ENCODE measurements around the gene IFNA8. TPM values are rescaled to one million over a fixed set of nuclear protein-coding genes. Genes with fewer than 3 reads are reported as not detected.
"Not testable (repeated sequence)": the region's sequence is repeated elsewhere in the genome, so short reads cannot be mapped to it uniquely, and the experiment has no call there.

Gene IFNA8
- not detected for total RNA-seq

DNA sequence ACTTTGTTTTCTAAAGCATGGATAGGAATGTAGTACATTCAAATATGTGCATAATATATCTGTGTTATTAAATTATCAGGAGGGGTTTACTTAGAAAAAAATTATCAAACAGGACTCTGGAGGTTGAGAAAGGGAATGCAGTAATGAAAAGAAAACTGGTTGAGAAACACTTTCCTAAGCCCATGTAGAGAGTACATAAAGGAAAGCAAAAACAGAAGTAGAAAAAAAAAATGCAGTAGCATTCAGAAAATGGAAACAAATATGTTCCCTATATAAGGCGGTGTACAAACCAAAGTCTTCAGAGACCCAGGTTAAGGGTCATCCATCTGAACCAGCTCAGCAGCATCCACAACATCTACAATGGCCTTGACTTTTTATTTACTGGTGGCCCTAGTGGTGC is at the start of gene IFNA8:
TSS of gene IFNA8 (plus strand) at position 301 of the 400 bp plus-strand sequence. CDS start at position 361, 60 bp downstream.
- no peak for ATAC-seq
- Histone ChIP-seq H3K9me3 (no peaks in the 10 kb centered on the region), H3K27me3 (no peaks in the 10 kb centered on the region), H3K4me3 (no peak within 1 kb of the TSS), H3K27ac (no peak within 1 kb of the TSS), H3K4me1 (no peaks in the 10 kb centered on the region), H3K36me3 (no peaks in the 10 kb centered on the region)
- in situ Hi-C loops (cut with MboI; ENCODE audit: low sequenced_read_pairs in 4 of 4): no loop called here
- TF ChIP-seq POLR2A (IDR thresholded peaks at IDR 0.05): no peak
- TF ChIP-seq, protein P1, sequence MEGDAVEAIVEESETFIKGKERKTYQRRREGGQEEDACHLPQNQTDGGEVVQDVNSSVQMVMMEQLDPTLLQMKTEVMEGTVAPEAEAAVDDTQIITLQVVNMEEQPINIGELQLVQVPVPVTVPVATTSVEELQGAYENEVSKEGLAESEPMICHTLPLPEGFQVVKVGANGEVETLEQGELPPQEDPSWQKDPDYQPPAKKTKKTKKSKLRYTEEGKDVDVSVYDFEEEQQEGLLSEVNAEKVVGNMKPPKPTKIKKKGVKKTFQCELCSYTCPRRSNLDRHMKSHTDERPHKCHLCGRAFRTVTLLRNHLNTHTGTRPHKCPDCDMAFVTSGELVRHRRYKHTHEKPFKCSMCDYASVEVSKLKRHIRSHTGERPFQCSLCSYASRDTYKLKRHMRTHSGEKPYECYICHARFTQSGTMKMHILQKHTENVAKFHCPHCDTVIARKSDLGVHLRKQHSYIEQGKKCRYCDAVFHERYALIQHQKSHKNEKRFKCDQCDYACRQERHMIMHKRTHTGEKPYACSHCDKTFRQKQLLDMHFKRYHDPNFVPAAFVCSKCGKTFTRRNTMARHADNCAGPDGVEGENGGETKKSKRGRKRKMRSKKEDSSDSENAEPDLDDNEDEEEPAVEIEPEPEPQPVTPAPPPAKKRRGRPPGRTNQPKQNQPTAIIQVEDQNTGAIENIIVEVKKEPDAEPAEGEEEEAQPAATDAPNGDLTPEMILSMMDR (IDR thresholded peaks at IDR 0.05 in 4 of 5, conservative IDR thresholded peaks at IDR 0.05 in 1 of 5): no peak
- DNase-seq: no peak
- intact Hi-C loops (cut with DNase I; ENCODE audit: low total_unique reads): no loop called here

- no peaks in the 10 kb centered on the region for H3K9me3 ChIP-seq
These were observed 46.6 kb upstream of the IFNA8 start for GRCh38 chr9:21362287-21362686.

GRCh38 chr9:21367169-21367568 is 41.7 kb upstream of the IFNA8 start:
- H3K4me3 ChIP-seq; H3K36me3 ChIP-seq; ATAC-seq; DNase-seq; H3K4me1 ChIP-seq; H3K9me3 ChIP-seq; H3K27me3 ChIP-seq; H3K27ac ChIP-seq; intact Hi-C loops (cut with DNase I; ENCODE audit: low total_unique reads); in situ Hi-C loops (cut with MboI; ENCODE audit: low sequenced_read_pairs in 4 of 4): not testable (repeated sequence)

More at GRCh38 chr9:21362287-21362686, 46.6 kb upstream of the IFNA8 start:
- Histone ChIP-seq H3K27me3 (no peaks in the 10 kb centered on the region), H3K27ac (no peak overlapping the region), H3K4me1 (no peaks in the 10 kb centered on the region), H3K4me3 (no peak overlapping the region), H3K36me3 (no peaks in the 10 kb centered on the region)
- TF ChIP-seq, protein P1 (IDR thresholded peaks at IDR 0.05 in 4 of 5, conservative IDR thresholded peaks at IDR 0.05 in 1 of 5): no peak
- TF ChIP-seq POLR2A (IDR thresholded peaks at IDR 0.05): no peak
- in situ Hi-C loops (cut with MboI; ENCODE audit: low sequenced_read_pairs in 4 of 4): no loop called here
- intact Hi-C loops (cut with DNase I; ENCODE audit: low total_unique reads): no loop called here
- DNase-seq (no peak), ATAC-seq (no peak)

GRCh38 chr9:21367957-21368356 is 41.0 kb upstream of the IFNA8 start, which contains the start of gene IFNA13:
IFNA13 (minus strand) TSS chr9:21368057; CDS start chr9:21368010, 47 bp downstream.
- Histone ChIP-seq H3K9me3 (no peaks in the 10 kb centered on the region), H3K27me3 (no peaks in the 10 kb centered on the region), H3K27ac (no peak within 1 kb of the TSS), H3K4me1 (no peaks in the 10 kb centered on the region), H3K36me3 (no peaks in the 10 kb centered on the region), H3K4me3 (no peak within 1 kb of the TSS)
- in situ Hi-C loops (cut with MboI; ENCODE audit: low sequenced_read_pairs in 4 of 4): no loop called here
- DNase-seq (no peak), ATAC-seq (no peak)
- intact Hi-C loops (cut with DNase I; ENCODE audit: low total_unique reads): no loop called here
- TF ChIP-seq POLR2A (IDR thresholded peaks at IDR 0.05): no peak
- TF ChIP-seq, protein P1 (IDR thresholded peaks at IDR 0.05 in 4 of 5, conservative IDR thresholded peaks at IDR 0.05 in 1 of 5): no peak

DNA sequence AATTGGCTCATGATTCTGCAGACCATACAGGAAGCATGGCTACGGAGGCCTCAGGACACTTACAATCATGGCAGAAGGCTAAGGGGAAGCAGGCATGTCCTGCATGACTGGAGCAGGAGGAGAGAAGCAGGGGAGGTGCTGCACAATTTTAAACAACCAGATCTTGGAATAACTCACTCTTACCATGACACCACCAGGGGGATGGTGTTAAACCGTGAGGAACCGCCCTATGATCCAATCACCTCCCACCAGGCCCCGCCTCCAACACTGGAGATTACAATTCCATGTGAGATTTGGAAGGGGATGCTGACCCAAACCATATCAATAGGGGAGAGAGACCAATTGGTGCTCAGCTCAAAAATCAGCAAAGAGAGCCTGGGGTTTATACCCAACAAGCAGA is 37.5 kb upstream of the IFNA8 start:
- H3K9me3 ChIP-seq; intact Hi-C loops (cut with DNase I; ENCODE audit: low total_unique reads); H3K36me3 ChIP-seq; H3K27ac ChIP-seq; H3K4me3 ChIP-seq; DNase-seq; in situ Hi-C loops (cut with MboI; ENCODE audit: low sequenced_read_pairs in 4 of 4); H3K27me3 ChIP-seq; ATAC-seq; H3K4me1 ChIP-seq: not testable (repeated sequence)

All from gastrocnemius medialis (tissue), 4 donors.